GM23338 (cell line): ENCODE measurements around the gene COPZ1. TPM values are rescaled to one million over a fixed set of nuclear protein-coding genes. Genes with fewer than 3 reads are reported as not detected.

Source experiments
- ATAC-seq: fragments of 200-7000 bp; cut with Tn5 transposase; 3 replicates; pipeline ENCODE4 v1.9.1; 2020
- DNase-seq: peaks from one replicate; pipeline ENCODE4 v3.0.0-alpha.2; 2015; ENCODE audit warnings: low spot score
- H2AFZ ChIP-seq: fragments of 200-600 bp; sonication (generic); 2 replicates; pipeline ENCODE4 v1.8.0; 2016; ENCODE audit warnings: antibody characterized with exemption, mild to moderate bottlenecking, moderate library complexity
- H3F3A ChIP-seq: fragments of 200-600 bp; sonication (generic); replicated peaks from 2 replicates; pipeline ENCODE4 v1.8.0; 2017; ENCODE audit warnings: antibody characterized with exemption, mixed run types, low read depth
- H3K27ac ChIP-seq: fragments of 200-600 bp; sonication (generic); 2 replicates; pipeline ENCODE4 v1.6.1; 2016; ENCODE audit warnings: low read depth
- H3K27me3 ChIP-seq: fragments of 200-600 bp; sonication (generic); 2 replicates; pipeline ENCODE4 v1.8.0; 2016; ENCODE audit warnings: mild to moderate bottlenecking, mixed run types, moderate library complexity; ENCODE audit not compliant: insufficient read depth
- H3K36me3 ChIP-seq: fragments of 200-600 bp; sonication (generic); 2 replicates; pipeline ENCODE4 v1.8.0; 2016; ENCODE audit warnings: mild to moderate bottlenecking; ENCODE audit not compliant: insufficient read depth
- H3K4me1 ChIP-seq: fragments of 200-600 bp; sonication (generic); 2 replicates; pipeline ENCODE4 v1.8.0; 2016; ENCODE audit warnings: mild to moderate bottlenecking, moderate library complexity; ENCODE audit not compliant: insufficient read depth
- H3K4me2 ChIP-seq: fragments of 200-600 bp; sonication (generic); 2 replicates; pipeline ENCODE4 v1.7.1; 2017; ENCODE audit warnings: mixed run types
- H3K4me3 ChIP-seq: fragments of 200-600 bp; sonication (generic); 2 replicates; pipeline ENCODE4 v1.6.1; 2016; ENCODE audit warnings: mixed run types
- H3K79me2 ChIP-seq: fragments of 200-600 bp; sonication (generic); replicated peaks from 2 replicates; pipeline ENCODE4 v1.8.0; 2017; ENCODE audit warnings: mild to moderate bottlenecking; ENCODE audit not compliant: insufficient read depth
- H3K9me2 ChIP-seq: fragments of 200-600 bp; sonication (generic); 2 replicates; pipeline ENCODE4 v1.8.0; 2017; ENCODE audit not compliant: insufficient read depth
- H4K20me1 ChIP-seq: fragments of 200-600 bp; sonication (generic); replicated peaks from 2 replicates; pipeline ENCODE4 v1.8.0; 2017; ENCODE audit warnings: mild to moderate bottlenecking; ENCODE audit not compliant: insufficient read depth
- H3K27ac Mint-ChIP-seq: 2 replicates; pipeline ENCODE4 v1.8.0; 2020; ENCODE audit warnings: inconsistent platforms, mild to moderate bottlenecking, moderate library complexity, mixed read lengths
- H3K27me3 Mint-ChIP-seq: 3 replicates; pipeline ENCODE4 v1.8.0; 2022; ENCODE audit warnings: low read depth, mild to moderate bottlenecking, moderate library complexity, mixed read lengths, inconsistent platforms; ENCODE audit not compliant: insufficient read depth, poor library complexity
- H3K36me3 Mint-ChIP-seq: 3 replicates; pipeline ENCODE4 v1.8.0; 2021; ENCODE audit warnings: low read depth, mild to moderate bottlenecking, inconsistent platforms, moderate library complexity, mixed read lengths
- H3K4me1 Mint-ChIP-seq: 3 replicates; pipeline ENCODE4 v1.8.0; 2020; ENCODE audit warnings: mild to moderate bottlenecking, inconsistent platforms, mixed read lengths
- H3K4me3 Mint-ChIP-seq: 3 replicates; pipeline ENCODE4 v1.8.0; 2021; ENCODE audit warnings: moderate library complexity, mild to moderate bottlenecking, inconsistent platforms, mixed read lengths
- H3K9me3 Mint-ChIP-seq: 3 replicates; pipeline ENCODE4 v1.8.0; 2020; ENCODE audit warnings: moderate library complexity, mild to moderate bottlenecking, inconsistent platforms, mixed read lengths
- CREB1 ChIP-seq: fragments of 250-450 bp; sonication (Bioruptor Pico); IDR thresholded peaks from 2 replicates; pipeline ENCODE4 v1.5.0; 2020; ENCODE audit warnings: low read depth, mild to moderate bottlenecking, moderate library complexity
- EZH2 ChIP-seq: fragments of 200-600 bp; sonication (generic); IDR thresholded peaks from one replicate; pipeline ENCODE4 v1.8.0; 2017; ENCODE audit warnings: antibody characterized with exemption, mild to moderate bottlenecking, low read depth; ENCODE audit not compliant: unreplicated experiment
- EZH2phosphoT487 ChIP-seq: fragments of 200-600 bp; sonication (generic); IDR thresholded peaks from one replicate; pipeline ENCODE4 v1.8.1; 2018; ENCODE audit warnings: antibody characterized with exemption; ENCODE audit not compliant: unreplicated experiment
- JUNB ChIP-seq: IDR thresholded peaks from one replicate; pipeline ENCODE4 v1.6.1; 2016; ENCODE audit warnings: antibody characterized with exemption; ENCODE audit not compliant: unreplicated experiment
- POLR2AphosphoS5 ChIP-seq: IDR thresholded peaks from 2 replicates; pipeline ENCODE4 v1.6.1; 2016; ENCODE audit warnings: antibody characterized with exemption, low read depth
- STAT1 ChIP-seq: IDR thresholded peaks from one replicate; pipeline ENCODE4 v1.6.1; 2016; ENCODE audit warnings: antibody characterized with exemption; ENCODE audit not compliant: unreplicated experiment
- ZNF331 ChIP-seq: fragments of 250-450 bp; sonication (Bioruptor Pico); IDR thresholded peaks from 2 replicates; pipeline ENCODE4 v1.5.0; 2020; ENCODE audit warnings: low read depth, mild to moderate bottlenecking, moderate library complexity
- polyA plus RNA-seq: library from polyadenylated mRNA; unstranded; fragments of >200 nt; fragmentation: Nextera tagmentation; extraction: Ambion mirVana; gene quantifications from 2 replicates; pipeline ENCODE4 v1.2.1, GENCODE V29; 2016
- total RNA-seq: library from RNA; depleted of rRNA; stranded (reverse); fragments of >200 nt; shearing (Covaris generic); gene quantifications from 2 replicates; pipeline ENCODE4 v1.2.3, GENCODE V29; 2014
- TF ChIP-seq, protein P1 (sequence below): IDR thresholded peaks from one replicate; pipeline ENCODE4 v1.6.1; 2018; ENCODE audit warnings: antibody characterized with exemption; ENCODE audit not compliant: unreplicated experiment
- TF ChIP-seq, protein P2 (sequence below): IDR thresholded peaks from 2 replicates; pipeline ENCODE4 v1.6.1; 2016; ENCODE audit warnings: antibody characterized with exemption
- TF ChIP-seq, protein P3 (sequence below): fragments of 250-450 bp; sonication (Bioruptor Pico); IDR thresholded peaks from 2 replicates; pipeline ENCODE4 v1.5.0; 2020; ENCODE audit warnings: mild to moderate bottlenecking, moderate library complexity
- TF ChIP-seq, protein P4 (sequence below), 2 experiments: fragments of 200-600 bp in 1 of 2; sonication (generic) in 1 of 2; conservative IDR thresholded peaks; 2 replicates each; pipeline versions ENCODE4 v1.5.1 to v1.6.1; 2016 to 2017; ENCODE audit warnings: antibody characterized with exemption in 2 of 2, low read depth in 2 of 2, mild to moderate bottlenecking in 2 of 2, moderate library complexity in 1 of 2

Gene COPZ1
- total and polyA plus RNA-seq, 2 experiments from 2014 or later, result 79.9 to 91.2 TPM

- no peak overlapping the region for H3K27ac ChIP-seq
- H2AFZ ChIP-seq, result peak overlapping the region; percentile 85
- Mint-ChIP-seq H3K4me3 (no peak overlapping the region), H3K27me3 (peaks cover 10% of the 10 kb centered on the region), H3K36me3 (no peaks in the 10 kb centered on the region), H3K27ac (no peak overlapping the region), H3K9me3 (no peaks in the 10 kb centered on the region), H3K4me1 (peaks cover 52% of the 10 kb centered on the region)
- peak; percentile 19 for ATAC-seq
- H3K79me2 ChIP-seq, result no peaks in the 10 kb centered on the region
- H3K4me3 ChIP-seq, result peak overlapping the region; percentile 40
- peak overlapping the region; percentile 78 for H3K4me2 ChIP-seq
- DNase-seq, result peak; percentile 49
- H4K20me1 ChIP-seq, result no peaks in the 10 kb centered on the region
- no peaks in the 10 kb centered on the region for H3K9me2 ChIP-seq
- no peaks in the 10 kb centered on the region for H3K36me3 ChIP-seq
- peaks cover 12% of the 10 kb centered on the region for H3K27me3 ChIP-seq
- peaks cover 12% of the 10 kb centered on the region for H3F3A ChIP-seq
- peaks cover 58% of the 10 kb centered on the region for H3K4me1 ChIP-seq
- TF ChIP-seq CREB1 (CRISPR knock-in tag), result no peak
- TF ChIP-seq ZNF331 (CRISPR knock-in tag), result no peak
- TF ChIP-seq, protein P1, sequence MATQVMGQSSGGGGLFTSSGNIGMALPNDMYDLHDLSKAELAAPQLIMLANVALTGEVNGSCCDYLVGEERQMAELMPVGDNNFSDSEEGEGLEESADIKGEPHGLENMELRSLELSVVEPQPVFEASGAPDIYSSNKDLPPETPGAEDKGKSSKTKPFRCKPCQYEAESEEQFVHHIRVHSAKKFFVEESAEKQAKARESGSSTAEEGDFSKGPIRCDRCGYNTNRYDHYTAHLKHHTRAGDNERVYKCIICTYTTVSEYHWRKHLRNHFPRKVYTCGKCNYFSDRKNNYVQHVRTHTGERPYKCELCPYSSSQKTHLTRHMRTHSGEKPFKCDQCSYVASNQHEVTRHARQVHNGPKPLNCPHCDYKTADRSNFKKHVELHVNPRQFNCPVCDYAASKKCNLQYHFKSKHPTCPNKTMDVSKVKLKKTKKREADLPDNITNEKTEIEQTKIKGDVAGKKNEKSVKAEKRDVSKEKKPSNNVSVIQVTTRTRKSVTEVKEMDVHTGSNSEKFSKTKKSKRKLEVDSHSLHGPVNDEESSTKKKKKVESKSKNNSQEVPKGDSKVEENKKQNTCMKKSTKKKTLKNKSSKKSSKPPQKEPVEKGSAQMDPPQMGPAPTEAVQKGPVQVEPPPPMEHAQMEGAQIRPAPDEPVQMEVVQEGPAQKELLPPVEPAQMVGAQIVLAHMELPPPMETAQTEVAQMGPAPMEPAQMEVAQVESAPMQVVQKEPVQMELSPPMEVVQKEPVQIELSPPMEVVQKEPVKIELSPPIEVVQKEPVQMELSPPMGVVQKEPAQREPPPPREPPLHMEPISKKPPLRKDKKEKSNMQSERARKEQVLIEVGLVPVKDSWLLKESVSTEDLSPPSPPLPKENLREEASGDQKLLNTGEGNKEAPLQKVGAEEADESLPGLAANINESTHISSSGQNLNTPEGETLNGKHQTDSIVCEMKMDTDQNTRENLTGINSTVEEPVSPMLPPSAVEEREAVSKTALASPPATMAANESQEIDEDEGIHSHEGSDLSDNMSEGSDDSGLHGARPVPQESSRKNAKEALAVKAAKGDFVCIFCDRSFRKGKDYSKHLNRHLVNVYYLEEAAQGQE, result no peak
- no peak for TF ChIP-seq POLR2AphosphoS5
- TF ChIP-seq, protein P2, sequence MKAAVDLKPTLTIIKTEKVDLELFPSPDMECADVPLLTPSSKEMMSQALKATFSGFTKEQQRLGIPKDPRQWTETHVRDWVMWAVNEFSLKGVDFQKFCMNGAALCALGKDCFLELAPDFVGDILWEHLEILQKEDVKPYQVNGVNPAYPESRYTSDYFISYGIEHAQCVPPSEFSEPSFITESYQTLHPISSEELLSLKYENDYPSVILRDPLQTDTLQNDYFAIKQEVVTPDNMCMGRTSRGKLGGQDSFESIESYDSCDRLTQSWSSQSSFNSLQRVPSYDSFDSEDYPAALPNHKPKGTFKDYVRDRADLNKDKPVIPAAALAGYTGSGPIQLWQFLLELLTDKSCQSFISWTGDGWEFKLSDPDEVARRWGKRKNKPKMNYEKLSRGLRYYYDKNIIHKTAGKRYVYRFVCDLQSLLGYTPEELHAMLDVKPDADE, result no peak
- TF ChIP-seq JUNB, result no peak
- TF ChIP-seq, protein P3, sequence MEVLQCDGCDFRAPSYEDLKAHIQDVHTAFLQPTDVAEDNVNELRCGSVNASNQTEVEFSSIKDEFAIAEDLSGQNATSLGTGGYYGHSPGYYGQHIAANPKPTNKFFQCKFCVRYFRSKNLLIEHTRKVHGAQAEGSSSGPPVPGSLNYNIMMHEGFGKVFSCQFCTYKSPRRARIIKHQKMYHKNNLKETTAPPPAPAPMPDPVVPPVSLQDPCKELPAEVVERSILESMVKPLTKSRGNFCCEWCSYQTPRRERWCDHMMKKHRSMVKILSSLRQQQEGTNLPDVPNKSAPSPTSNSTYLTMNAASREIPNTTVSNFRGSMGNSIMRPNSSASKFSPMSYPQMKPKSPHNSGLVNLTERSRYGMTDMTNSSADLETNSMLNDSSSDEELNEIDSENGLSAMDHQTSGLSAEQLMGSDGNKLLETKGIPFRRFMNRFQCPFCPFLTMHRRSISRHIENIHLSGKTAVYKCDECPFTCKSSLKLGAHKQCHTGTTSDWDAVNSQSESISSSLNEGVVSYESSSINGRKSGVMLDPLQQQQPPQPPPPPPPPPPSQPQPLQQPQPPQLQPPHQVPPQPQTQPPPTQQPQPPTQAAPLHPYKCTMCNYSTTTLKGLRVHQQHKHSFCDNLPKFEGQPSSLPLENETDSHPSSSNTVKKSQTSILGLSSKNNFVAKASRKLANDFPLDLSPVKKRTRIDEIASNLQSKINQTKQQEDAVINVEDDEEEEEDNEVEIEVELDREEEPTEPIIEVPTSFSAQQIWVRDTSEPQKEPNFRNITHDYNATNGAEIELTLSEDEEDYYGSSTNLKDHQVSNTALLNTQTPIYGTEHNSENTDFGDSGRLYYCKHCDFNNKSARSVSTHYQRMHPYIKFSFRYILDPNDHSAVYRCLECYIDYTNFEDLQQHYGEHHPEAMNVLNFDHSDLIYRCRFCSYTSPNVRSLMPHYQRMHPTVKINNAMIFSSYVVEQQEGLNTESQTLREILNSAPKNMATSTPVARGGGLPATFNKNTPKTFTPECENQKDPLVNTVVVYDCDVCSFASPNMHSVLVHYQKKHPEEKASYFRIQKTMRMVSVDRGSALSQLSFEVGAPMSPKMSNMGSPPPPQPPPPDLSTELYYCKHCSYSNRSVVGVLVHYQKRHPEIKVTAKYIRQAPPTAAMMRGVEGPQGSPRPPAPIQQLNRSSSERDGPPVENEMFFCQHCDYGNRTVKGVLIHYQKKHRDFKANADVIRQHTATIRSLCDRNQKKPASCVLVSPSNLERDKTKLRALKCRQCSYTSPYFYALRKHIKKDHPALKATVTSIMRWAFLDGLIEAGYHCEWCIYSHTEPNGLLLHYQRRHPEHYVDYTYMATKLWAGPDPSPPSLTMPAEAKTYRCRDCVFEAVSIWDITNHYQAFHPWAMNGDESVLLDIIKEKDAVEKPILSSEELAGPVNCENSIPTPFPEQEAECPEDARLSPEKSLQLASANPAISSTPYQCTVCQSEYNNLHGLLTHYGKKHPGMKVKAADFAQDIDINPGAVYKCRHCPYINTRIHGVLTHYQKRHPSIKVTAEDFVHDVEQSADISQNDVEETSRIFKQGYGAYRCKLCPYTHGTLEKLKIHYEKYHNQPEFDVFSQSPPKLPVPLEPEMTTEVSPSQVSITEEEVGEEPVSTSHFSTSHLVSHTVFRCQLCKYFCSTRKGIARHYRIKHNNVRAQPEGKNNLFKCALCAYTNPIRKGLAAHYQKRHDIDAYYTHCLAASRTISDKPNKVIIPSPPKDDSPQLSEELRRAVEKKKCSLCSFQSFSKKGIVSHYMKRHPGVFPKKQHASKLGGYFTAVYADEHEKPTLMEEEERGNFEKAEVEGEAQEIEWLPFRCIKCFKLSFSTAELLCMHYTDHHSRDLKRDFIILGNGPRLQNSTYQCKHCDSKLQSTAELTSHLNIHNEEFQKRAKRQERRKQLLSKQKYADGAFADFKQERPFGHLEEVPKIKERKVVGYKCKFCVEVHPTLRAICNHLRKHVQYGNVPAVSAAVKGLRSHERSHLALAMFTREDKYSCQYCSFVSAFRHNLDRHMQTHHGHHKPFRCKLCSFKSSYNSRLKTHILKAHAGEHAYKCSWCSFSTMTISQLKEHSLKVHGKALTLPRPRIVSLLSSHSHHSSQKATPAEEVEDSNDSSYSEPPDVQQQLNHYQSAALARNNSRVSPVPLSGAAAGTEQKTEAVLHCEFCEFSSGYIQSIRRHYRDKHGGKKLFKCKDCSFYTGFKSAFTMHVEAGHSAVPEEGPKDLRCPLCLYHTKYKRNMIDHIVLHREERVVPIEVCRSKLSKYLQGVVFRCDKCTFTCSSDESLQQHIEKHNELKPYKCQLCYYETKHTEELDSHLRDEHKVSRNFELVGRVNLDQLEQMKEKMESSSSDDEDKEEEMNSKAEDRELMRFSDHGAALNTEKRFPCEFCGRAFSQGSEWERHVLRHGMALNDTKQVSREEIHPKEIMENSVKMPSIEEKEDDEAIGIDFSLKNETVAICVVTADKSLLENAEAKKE (CRISPR knock-in tag), result no peak
- TF ChIP-seq, protein P4, sequence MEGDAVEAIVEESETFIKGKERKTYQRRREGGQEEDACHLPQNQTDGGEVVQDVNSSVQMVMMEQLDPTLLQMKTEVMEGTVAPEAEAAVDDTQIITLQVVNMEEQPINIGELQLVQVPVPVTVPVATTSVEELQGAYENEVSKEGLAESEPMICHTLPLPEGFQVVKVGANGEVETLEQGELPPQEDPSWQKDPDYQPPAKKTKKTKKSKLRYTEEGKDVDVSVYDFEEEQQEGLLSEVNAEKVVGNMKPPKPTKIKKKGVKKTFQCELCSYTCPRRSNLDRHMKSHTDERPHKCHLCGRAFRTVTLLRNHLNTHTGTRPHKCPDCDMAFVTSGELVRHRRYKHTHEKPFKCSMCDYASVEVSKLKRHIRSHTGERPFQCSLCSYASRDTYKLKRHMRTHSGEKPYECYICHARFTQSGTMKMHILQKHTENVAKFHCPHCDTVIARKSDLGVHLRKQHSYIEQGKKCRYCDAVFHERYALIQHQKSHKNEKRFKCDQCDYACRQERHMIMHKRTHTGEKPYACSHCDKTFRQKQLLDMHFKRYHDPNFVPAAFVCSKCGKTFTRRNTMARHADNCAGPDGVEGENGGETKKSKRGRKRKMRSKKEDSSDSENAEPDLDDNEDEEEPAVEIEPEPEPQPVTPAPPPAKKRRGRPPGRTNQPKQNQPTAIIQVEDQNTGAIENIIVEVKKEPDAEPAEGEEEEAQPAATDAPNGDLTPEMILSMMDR (conservative IDR thresholded peaks at IDR 0.05; ENCODE audit: low read depth in 2 of 2), result no peak
- TF ChIP-seq EZH2phosphoT487, result no peak
- no peak for TF ChIP-seq EZH2
- no peak for TF ChIP-seq STAT1
These were observed 20.6 kb upstream of the COPZ1 start for GRCh38 chr12:54304187-54304810.
